Measurements from ENCODE around the gene NAAA. TPM values are rescaled to one million over a fixed set of nuclear protein-coding genes. Genes with fewer than 3 reads are reported as not detected.
A peak's percentile ranks its signal among the peaks of the same experiment; 100 is the strongest.

Gene NAAA
- total RNA-seq, 1 donor from 2014 or later: 8.9 TPM

DNA sequence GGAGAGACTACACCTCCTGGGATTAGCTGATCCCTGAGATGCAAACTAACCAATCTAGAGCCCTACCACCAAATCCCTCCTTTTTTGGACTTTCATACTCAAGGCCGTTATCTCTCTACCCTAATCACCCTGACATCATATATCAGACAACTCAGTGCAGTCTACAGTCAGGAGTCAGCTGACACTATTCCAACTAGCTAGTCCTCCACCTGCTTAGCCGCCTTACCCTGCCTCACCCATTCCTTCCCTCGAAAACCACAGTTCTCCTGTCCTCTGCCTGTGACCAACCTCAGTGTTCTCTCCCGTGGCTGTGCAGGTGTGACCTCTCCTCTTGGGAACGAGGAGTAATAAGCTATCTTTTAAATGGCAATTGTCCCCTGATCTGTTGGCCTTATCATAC, 36.7 kb downstream of the NAAA start:
- no peak for DNase-seq (ENCODE audit: low read depth)
- TF ChIP-seq CTCF (conservative IDR thresholded peaks at IDR 0.05; ENCODE audit: low read depth, low read length): no peak
- H3K4me3 ChIP-seq (ENCODE audit: low read depth, low read length): no peak overlapping the region

- DNase-seq (ENCODE audit: low read depth): no peak
- H3K4me3 ChIP-seq (ENCODE audit: low read depth, low read length): no peak within 1 kb of the TSS
- no peak for TF ChIP-seq CTCF (conservative IDR thresholded peaks at IDR 0.05; ENCODE audit: low read depth, low read length)
Measured at GRCh38 chr4:75902352-75902751, 38.5 kb downstream of the NAAA start, which contains the start of gene PPEF2. Gene PPEF2 (minus strand): TSS chr4:75902452. CDS start chr4:75896325, 6,127 bp downstream.

DNA sequence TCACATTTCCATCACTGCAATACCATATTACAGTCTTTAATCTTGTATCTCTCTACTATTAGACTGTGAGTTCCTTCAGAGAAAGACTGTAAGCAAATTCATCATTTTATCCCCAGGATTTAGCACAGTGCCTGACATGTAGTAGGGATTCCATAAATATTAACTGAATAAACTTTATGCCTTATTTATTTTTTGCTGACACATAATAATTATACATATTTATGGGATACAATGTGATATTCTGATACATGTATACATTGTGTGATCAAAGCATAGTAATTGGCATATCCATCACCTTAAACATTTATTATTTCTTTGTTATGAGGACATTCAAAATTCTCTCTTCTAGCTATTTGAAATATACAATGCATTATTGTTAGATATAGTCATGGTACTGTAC, 42.3 kb downstream of the NAAA start:
- no peak overlapping the region for H3K4me3 ChIP-seq (ENCODE audit: low read depth, low read length)
- no peak for DNase-seq (ENCODE audit: low read depth)
- TF ChIP-seq CTCF (conservative IDR thresholded peaks at IDR 0.05; ENCODE audit: low read depth, low read length): no peak

- H3K4me3 ChIP-seq (ENCODE audit: low read depth, low read length): no peak overlapping the region
- DNase-seq (ENCODE audit: low read depth): no peak
- TF ChIP-seq CTCF (conservative IDR thresholded peaks at IDR 0.05; ENCODE audit: low read depth, low read length): peak; percentile 72
Measured at GRCh38 chr4:75895744-75896314, 45.0 kb downstream of the NAAA start.

DNA sequence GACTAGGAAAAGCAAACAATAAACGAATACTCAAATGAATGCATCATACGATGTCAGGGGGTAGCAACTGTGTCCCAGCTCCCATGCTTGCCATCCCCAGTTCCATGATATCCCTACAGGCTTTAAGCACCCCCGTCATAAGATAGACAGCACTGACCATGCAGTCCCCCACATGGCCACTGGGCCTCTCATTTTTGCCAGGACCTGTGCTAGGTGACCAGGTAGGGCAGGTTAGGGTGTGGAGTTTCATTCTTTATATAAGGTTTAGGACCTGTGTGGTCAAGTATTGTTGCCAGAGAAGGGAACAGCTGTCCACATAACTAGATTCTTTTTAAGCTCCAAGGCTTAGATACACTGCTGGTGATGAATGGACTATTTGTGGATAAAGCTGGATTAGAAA, 48.3 kb downstream of the NAAA start:
- peak; percentile 36 for TF ChIP-seq CTCF (conservative IDR thresholded peaks at IDR 0.05; ENCODE audit: low read depth, low read length)
- DNase-seq (ENCODE audit: low read depth): no peak
- H3K4me3 ChIP-seq (ENCODE audit: low read depth, low read length): no peak overlapping the region

- no peak for DNase-seq (ENCODE audit: low read depth)
- no peak for TF ChIP-seq CTCF (conservative IDR thresholded peaks at IDR 0.05; ENCODE audit: low read depth, low read length)
- H3K4me3 ChIP-seq (ENCODE audit: low read depth, low read length): no peak overlapping the region
Measured at GRCh38 chr4:75891611-75892010, 49.2 kb downstream of the NAAA start.

DNA sequence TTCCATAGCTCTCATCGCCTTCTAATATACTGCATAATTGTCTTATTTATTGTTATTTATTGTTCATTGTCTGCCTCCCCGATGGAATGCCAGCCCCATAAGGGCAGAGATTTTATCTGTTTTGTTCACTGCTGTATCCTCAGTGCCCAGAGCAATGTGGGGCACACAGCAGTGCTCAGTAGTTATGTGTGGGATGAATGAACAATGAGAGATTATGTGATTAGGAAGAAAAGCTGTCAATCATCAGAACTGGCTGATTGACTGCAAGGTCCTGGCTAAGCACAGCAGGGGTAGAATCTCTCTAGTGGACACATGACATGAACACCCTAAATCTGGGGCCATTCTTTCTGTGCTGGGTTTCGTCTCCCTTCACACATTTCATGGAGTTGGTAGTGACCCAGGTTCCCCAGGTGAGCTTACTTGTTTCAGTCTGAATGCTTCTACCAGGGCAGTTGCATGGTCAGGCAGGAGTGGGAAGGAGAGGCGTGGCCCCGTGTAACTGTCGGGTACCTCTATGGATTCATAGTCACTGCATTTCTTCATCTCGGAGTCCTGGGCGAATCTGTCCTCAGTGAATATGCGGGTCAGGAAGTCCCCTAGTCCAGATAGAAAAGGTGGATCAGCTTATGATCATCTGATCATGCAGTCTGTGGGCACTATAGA, 51.1 kb downstream of the NAAA start:
- no peak overlapping the region for H3K4me3 ChIP-seq (ENCODE audit: low read depth, low read length)
- DNase-seq (ENCODE audit: low read depth): no peak
- no peak for TF ChIP-seq CTCF (conservative IDR thresholded peaks at IDR 0.05; ENCODE audit: low read depth, low read length)

Measured in epithelial cell of proximal tubule (primary cell).